H1 (cell line): ENCODE results near the gene YWHAG.
A peak's percentile ranks its signal among the peaks of the same experiment; 100 is the strongest.

Source experiments
- CTCF ChIP-seq, 3 experiments: IDR thresholded peaks; 1 replicate in 2 of 3; 2 replicates in 1 of 3; pipeline versions ENCODE4 v1.5.1 to v1.6.1; 2011; ENCODE audit warnings: low read length in 3 of 3, mild to moderate bottlenecking in 3 of 3, inconsistent platforms in 2 of 3, low read depth in 1 of 3, moderate library complexity in 1 of 3; ENCODE audit not compliant: insufficient read depth in 1 of 3; ENCODE audit errors: control extremely low read depth in 1 of 3
- EP300 ChIP-seq, 2 experiments: IDR thresholded peaks; 1 replicate in 1 of 2; 2 replicates in 1 of 2; pipeline ENCODE4 v1.6.1; 2011 to 2012; ENCODE audit warnings: low read depth in 2 of 2, low read length in 2 of 2, mild to moderate bottlenecking in 2 of 2, borderline replicate concordance in 1 of 2, inconsistent platforms in 1 of 2, moderate library complexity in 1 of 2
- HDAC2 ChIP-seq, 2 experiments: fragments of 300-600 bp in 1 of 2; sonication (generic) in 1 of 2; IDR thresholded peaks; 2 replicates each; pipeline ENCODE4 v1.6.1; 2011 to 2012; ENCODE audit warnings: low read depth in 2 of 2, low read length in 2 of 2, mild to moderate bottlenecking in 2 of 2, moderate library complexity in 2 of 2, borderline replicate concordance in 1 of 2, inconsistent platforms in 1 of 2
- NRF1 ChIP-seq: IDR thresholded peaks from 2 replicates; pipeline ENCODE4 v1.6.1; 2011; ENCODE audit warnings: mild to moderate bottlenecking, low read depth, low read length, improper control_type of control experiment
- PHF8 ChIP-seq: fragments of 200-600 bp; sonication (generic); conservative IDR thresholded peaks from 2 replicates; pipeline ENCODE4 v1.7.1; 2012; ENCODE audit warnings: low read depth, mild to moderate bottlenecking, inconsistent platforms, low read length, moderate library complexity
- POLR2A ChIP-seq, 2 experiments: IDR thresholded peaks; 1 replicate in 1 of 2; 2 replicates in 1 of 2; pipeline ENCODE4 v1.6.1; 2011; ENCODE audit warnings: low read depth in 2 of 2, low read length in 2 of 2, mild to moderate bottlenecking in 2 of 2; ENCODE audit errors: control extremely low read depth in 1 of 2
- POLR2AphosphoS5 ChIP-seq: IDR thresholded peaks from 2 replicates; pipeline ENCODE4 v1.6.1; 2011; ENCODE audit warnings: low read depth, low read length
- SP1 ChIP-seq: IDR thresholded peaks from 2 replicates; pipeline ENCODE4 v1.6.1; 2011; ENCODE audit warnings: low read depth, low read length
- YY1 ChIP-seq: IDR thresholded peaks from 2 replicates; pipeline ENCODE4 v1.6.1; 2011; ENCODE audit warnings: low read depth, mild to moderate bottlenecking, low read length

DNA sequence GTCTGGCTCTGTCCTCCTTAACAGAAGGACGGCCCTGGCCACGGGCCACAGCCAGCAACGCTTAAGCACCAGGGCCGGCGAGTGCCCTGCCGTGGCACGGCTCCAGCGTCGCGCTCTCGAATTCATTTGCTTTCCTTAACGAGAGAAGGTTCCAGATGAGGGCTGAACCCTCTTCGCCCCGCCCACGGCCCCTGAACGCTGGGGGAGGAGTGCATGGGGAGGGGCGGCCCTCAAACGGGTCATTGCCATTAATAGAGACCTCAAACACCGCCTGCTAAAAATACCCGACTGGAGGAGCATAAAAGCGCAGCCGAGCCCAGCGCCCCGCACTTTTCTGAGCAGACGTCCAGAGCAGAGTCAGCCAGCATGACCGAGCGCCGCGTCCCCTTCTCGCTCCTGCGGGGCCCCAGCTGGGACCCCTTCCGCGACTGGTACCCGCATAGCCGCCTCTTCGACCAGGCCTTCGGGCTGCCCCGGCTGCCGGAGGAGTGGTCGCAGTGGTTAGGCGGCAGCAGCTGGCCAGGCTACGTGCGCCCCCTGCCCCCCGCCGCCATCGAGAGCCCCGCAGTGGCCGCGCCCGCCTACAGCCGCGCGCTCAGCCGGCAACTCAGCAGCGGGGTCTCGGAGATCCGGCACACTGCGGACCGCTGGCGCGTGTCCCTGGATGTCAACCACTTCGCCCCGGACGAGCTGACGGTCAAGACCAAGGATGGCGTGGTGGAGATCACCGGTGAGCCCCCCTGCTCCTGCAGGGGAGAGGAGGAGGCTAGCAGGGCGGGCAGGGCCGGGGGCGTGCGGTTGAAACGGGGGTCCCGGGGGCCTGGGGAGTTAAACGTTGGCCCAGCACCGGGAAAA, 56.2 kb downstream of the YWHAG start, which contains the start of gene HSPB1:
- TF ChIP-seq CTCF (IDR thresholded peaks at IDR 0.05; ENCODE audit: control extremely low read depth in 1 of 3, insufficient read depth in 1 of 3, low read depth in 1 of 3, low read length in 3 of 3) (no peak; a peak in 1 of 4 replicates), PHF8 (no peak; the same call in 1 of the 2 replicates), SP1 (no peak), YY1 (no peak), POLR2A (IDR thresholded peaks at IDR 0.05; ENCODE audit: control extremely low read depth in 1 of 2, low read depth in 2 of 2, low read length in 2 of 2) (peak in 1 of 2 experiments; percentile 53; a peak in 1 of 3 replicates), EP300 (IDR thresholded peaks at IDR 0.05; ENCODE audit: borderline replicate concordance in 1 of 2, low read depth in 2 of 2, low read length in 2 of 2) (no peak), HDAC2 (IDR thresholded peaks at IDR 0.05; ENCODE audit: borderline replicate concordance in 1 of 2, low read depth in 2 of 2, low read length in 2 of 2) (no peak), POLR2AphosphoS5 (0 out of 2 replicates have a peak, but pooled peaks have one; percentile 38), NRF1 (no peak)
